Measurements from ENCODE around the gene CALN1.

The CALN1 gene

DNA sequence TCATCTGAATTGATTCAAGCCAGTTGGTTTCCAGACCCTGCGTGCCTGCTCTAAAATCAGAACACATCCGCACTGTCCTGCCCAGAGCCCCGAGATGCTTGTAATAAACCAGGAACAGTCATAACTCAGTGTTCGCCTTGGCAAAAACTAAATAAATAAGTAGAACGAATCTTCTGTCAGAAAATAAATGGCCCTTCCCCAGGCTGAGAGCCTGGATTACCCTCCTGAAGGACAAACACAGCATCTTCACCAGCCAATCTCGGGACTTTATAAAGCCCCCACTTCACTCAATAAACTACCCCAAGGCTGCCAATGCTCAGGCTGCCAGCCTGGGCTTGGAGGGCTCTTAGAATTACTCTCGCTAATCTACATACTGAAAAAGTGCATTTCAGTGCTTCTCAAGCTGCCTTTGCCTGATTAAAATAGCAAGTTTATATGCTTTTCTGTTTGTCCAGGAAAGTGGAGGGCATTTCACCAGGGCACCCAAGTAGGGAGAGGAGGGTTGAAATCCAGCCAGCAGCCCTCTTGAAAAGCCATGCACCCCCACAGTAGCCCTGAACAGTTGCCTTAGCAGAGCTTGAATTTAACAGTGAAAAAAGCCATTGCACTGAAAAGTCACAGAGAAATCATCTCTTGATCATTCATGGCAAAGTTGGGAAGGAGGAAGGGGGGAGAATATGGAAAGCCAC, 136.6 kb downstream of the CALN1 start:
- Histone ChIP-seq H3F3A (ENCODE audit: insufficient read depth, low read length) (no peaks in the 10 kb centered on the region), H3K4me3 (ENCODE audit: low read length) (no peak overlapping the region), H3K9ac (ENCODE audit: low read length) (no peak overlapping the region), H3K9me2 (replicated peaks; ENCODE audit: insufficient read depth, low read length) (no peaks in the 10 kb centered on the region), H3K9me3 (replicated peaks; ENCODE audit: insufficient read depth, low read length) (no peaks in the 10 kb centered on the region), H3K4me1 (ENCODE audit: low read length) (no peaks in the 10 kb centered on the region), H4K20me1 (ENCODE audit: insufficient read depth, low read length) (no peaks in the 10 kb centered on the region), H3K4me2 (ENCODE audit: low read depth, low read length) (no peak overlapping the region), H3K79me2 (ENCODE audit: low read length) (no peaks in the 10 kb centered on the region), H3K27me3 (replicated peaks; ENCODE audit: insufficient read depth, low read length) (no peaks in the 10 kb centered on the region), H3K36me3 (replicated peaks; ENCODE audit: insufficient read depth, low read length) (no peaks in the 10 kb centered on the region), H3K27ac (ENCODE audit: low read length) (no peak overlapping the region), H2AFZ (ENCODE audit: low read length) (no peak overlapping the region)
- DNase-seq, result no peak
- TF ChIP-seq, protein P1, sequence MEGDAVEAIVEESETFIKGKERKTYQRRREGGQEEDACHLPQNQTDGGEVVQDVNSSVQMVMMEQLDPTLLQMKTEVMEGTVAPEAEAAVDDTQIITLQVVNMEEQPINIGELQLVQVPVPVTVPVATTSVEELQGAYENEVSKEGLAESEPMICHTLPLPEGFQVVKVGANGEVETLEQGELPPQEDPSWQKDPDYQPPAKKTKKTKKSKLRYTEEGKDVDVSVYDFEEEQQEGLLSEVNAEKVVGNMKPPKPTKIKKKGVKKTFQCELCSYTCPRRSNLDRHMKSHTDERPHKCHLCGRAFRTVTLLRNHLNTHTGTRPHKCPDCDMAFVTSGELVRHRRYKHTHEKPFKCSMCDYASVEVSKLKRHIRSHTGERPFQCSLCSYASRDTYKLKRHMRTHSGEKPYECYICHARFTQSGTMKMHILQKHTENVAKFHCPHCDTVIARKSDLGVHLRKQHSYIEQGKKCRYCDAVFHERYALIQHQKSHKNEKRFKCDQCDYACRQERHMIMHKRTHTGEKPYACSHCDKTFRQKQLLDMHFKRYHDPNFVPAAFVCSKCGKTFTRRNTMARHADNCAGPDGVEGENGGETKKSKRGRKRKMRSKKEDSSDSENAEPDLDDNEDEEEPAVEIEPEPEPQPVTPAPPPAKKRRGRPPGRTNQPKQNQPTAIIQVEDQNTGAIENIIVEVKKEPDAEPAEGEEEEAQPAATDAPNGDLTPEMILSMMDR (IDR thresholded peaks at IDR 0.05; ENCODE audit: low read length), result no peak
- TF ChIP-seq EZH2 (optimal IDR thresholded peaks at IDR 0.05; ENCODE audit: low read depth, low read length) (no peak), EZH2phosphoT487 (IDR thresholded peaks at IDR 0.05; ENCODE audit: low read length) (no peak)

DNA sequence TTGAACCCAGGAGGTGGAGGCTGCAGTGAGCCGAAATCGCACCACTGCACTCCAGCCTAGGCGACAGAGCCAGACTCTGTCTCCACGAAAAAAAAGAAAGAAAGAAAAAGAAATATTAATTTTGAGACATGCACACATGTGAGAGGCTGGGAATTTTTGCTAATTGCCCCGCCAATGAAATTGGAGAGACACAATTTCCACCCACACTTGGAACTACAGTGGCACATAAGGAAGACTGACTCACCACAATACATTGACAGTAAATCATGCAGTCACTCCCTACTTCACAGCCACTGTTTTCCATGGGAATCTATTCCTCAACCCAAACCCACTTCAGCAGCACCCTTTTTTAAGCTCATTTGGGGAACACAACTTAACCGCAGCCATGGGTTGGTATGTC, 139.7 kb downstream of the CALN1 start:
- no peak overlapping the region for H3K27ac ChIP-seq (ENCODE audit: low read length)
- no peaks in the 10 kb centered on the region for H3K27me3 ChIP-seq (replicated peaks; ENCODE audit: insufficient read depth, low read length)
- H3K9ac ChIP-seq (ENCODE audit: low read length), result no peak overlapping the region
- no peak for TF ChIP-seq EZH2 (optimal IDR thresholded peaks at IDR 0.05; ENCODE audit: low read depth, low read length)
- TF ChIP-seq EZH2phosphoT487 (IDR thresholded peaks at IDR 0.05; ENCODE audit: low read length), result no peak
- TF ChIP-seq, protein P1 (IDR thresholded peaks at IDR 0.05; ENCODE audit: low read length), result no peak
- no peak for DNase-seq
- H3K36me3 ChIP-seq (replicated peaks; ENCODE audit: insufficient read depth, low read length), result no peaks in the 10 kb centered on the region
- H3K4me1 ChIP-seq (ENCODE audit: low read length), result no peaks in the 10 kb centered on the region
- H3K4me3 ChIP-seq (ENCODE audit: low read length), result no peak overlapping the region
- H4K20me1 ChIP-seq (ENCODE audit: insufficient read depth, low read length), result no peaks in the 10 kb centered on the region
- no peaks in the 10 kb centered on the region for H3F3A ChIP-seq (ENCODE audit: insufficient read depth, low read length)
- no peaks in the 10 kb centered on the region for H3K9me2 ChIP-seq (replicated peaks; ENCODE audit: insufficient read depth, low read length)
- no peaks in the 10 kb centered on the region for H3K79me2 ChIP-seq (ENCODE audit: low read length)
- no peak overlapping the region for H2AFZ ChIP-seq (ENCODE audit: low read length)
- H3K4me2 ChIP-seq (ENCODE audit: low read depth, low read length), result no peak overlapping the region
- H3K9me3 ChIP-seq (replicated peaks; ENCODE audit: insufficient read depth, low read length), result no peaks in the 10 kb centered on the region

DNA sequence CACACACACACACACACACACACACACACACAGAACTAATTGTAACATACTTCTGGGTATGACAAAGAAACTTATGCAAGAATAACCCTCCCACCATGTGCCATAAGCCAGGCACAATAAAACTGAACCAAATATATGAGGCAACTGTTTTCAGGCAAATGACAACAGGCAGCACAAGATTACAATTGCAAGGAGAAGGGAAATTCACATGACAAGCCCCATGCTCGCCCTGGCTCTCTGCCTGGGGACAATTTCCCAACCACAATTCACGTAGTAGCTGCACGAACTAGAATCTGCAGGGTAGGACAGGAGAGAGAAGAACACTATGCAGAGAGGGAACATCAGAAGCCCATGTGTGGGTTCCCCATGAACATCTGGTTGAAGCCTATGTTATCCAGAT, 143.3 kb downstream of the CALN1 start:
- no peak for DNase-seq
- H3K36me3 ChIP-seq (replicated peaks; ENCODE audit: insufficient read depth, low read length), result no peaks in the 10 kb centered on the region
- no peaks in the 10 kb centered on the region for H3F3A ChIP-seq (ENCODE audit: insufficient read depth, low read length)
- H4K20me1 ChIP-seq (ENCODE audit: insufficient read depth, low read length), result no peaks in the 10 kb centered on the region
- TF ChIP-seq EZH2phosphoT487 (IDR thresholded peaks at IDR 0.05; ENCODE audit: low read length) (no peak), EZH2 (optimal IDR thresholded peaks at IDR 0.05; ENCODE audit: low read depth, low read length) (no peak)
- TF ChIP-seq, protein P1 (IDR thresholded peaks at IDR 0.05; ENCODE audit: low read length), result no peak
- H3K9ac ChIP-seq (ENCODE audit: low read length), result no peak overlapping the region
- H3K4me2 ChIP-seq (ENCODE audit: low read depth, low read length), result no peak overlapping the region
- no peak overlapping the region for H3K4me3 ChIP-seq (ENCODE audit: low read length)
- no peaks in the 10 kb centered on the region for H3K4me1 ChIP-seq (ENCODE audit: low read length)
- no peak overlapping the region for H2AFZ ChIP-seq (ENCODE audit: low read length)
- no peaks in the 10 kb centered on the region for H3K79me2 ChIP-seq (ENCODE audit: low read length)
- H3K27ac ChIP-seq (ENCODE audit: low read length), result no peak overlapping the region
- no peaks in the 10 kb centered on the region for H3K27me3 ChIP-seq (replicated peaks; ENCODE audit: insufficient read depth, low read length)
- no peaks in the 10 kb centered on the region for H3K9me2 ChIP-seq (replicated peaks; ENCODE audit: insufficient read depth, low read length)
- no peaks in the 10 kb centered on the region for H3K9me3 ChIP-seq (replicated peaks; ENCODE audit: insufficient read depth, low read length)
